ENCODE results near the gene CRYGN. TPM values are rescaled to one million over a fixed set of nuclear protein-coding genes. Genes with fewer than 3 reads are reported as not detected.

The CRYGN gene
- total RNA-seq, 1 donor from 2014 or later, result not detected

DNA sequence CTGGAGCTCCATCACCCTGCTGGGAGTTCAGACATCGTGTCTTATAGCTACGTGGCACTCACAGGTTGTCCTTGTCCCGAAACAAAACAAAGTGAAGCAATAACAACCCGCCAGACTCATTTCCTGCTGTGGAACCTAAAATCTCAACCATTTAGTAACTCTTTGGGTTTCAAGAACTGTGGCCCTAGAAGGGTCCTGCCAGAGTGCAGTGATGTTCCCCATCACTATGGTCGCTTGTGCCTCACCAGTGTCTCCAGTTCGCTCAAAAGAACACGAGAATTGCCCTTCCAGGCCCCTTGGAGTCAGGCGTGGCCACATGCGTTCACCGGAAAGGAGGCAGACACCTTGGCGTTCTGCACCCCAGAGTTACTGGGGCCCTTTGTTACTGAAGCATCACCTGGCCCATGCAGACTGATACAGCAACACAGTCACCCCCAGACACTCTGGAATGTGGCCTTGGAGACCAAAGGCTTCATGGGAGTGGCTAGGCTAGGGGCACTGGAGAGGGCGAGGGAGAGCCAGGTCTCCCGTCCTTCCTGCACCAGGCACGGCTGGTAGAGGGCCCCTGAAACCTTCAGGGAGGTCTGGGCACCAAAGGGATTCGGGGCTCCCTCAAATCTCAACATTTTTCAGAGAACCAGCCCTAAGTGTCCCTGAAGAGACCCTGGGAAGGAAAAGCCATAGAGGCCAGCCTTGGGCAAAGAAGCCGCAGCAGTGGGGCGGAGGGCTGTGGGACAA is 908 bp downstream of the CRYGN start:
- DNase-seq, result no peak

DNA sequence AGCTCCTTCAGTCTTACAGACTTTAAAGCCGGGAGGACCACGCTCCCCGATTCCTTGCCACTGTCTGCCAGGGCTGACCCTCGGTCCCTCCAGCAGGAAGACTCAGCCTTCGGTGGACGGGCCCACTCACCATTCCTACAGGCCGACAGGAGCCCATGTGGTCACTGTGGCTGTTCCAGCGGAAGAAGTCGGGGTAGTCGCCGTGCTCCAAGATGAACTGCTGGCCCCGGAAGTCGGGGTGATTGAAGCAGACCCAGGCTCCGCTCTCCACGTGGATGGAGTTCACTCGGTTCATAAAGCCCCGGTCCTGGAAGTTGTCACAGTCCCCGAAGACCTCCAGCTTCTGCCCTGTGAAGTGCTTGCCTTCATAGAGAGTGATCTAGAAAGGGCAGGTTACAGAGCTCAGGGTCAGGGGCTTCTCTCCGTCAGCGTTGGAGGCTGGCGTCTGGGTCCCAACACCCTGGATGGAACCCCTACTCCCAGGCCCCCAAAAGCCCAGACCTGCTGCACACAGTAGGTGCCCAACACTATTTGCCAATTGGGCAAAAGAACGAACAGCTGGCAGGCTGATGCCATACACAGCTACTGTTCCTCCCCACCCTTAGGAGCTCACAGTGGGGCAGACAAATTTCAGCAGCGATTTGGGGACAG is 1.9 kb downstream of the CRYGN start:
- no peak for DNase-seq

DNA sequence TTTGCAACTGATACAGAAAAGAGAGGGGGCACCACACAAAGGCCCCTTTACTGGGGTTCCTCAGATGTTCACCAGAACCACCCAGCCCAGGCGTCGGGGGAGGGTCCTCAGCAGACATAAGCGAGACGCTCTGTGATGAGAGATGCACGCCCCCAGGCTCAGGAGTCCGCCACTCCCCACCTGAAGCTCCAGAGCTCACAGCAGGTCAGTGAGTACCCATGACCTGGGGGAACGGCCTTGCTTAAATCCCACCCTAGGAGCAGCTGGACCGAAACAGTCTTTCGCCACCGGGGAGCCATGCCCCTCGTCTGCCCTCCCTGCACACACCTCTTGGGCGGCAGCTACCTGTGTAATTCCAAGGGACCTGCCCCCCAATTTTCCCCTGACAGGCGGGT is 2.8 kb downstream of the CRYGN start:
- DNase-seq, result no peak

DNA sequence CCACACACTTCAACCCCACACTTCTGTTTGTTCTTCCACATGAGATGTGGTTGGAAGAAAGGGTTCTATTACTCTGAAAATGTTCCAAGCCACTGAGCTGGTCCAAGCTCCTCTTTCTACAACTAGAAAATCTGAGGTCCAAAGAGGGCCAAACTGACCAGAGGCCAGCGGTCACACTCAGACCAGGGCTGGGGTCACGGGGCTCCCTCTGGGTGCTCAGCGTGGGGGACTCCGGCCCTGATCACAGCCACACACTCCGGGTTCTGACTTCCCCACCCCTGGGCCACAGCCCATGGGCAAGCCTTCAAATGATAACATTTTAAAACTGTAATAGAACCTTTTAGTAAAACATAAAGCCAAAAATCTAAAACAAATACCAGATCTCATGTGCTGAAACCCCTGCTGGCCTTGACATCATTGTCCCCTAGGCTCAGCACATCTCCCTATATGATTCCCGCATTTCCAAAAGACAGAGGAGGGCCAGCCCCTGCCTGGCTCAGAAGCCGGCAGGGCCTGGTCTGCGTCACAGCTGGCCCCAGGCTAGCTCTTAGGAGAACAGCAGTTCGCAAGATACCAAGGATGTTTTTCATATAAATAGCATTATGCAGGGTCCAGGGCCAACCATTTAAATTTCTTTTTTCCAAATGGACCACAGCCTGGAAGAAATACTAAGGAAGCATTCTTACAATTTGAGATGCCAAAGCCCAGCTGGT is 3.3 kb downstream of the CRYGN start:
- peak; percentile 54 for DNase-seq

DNA sequence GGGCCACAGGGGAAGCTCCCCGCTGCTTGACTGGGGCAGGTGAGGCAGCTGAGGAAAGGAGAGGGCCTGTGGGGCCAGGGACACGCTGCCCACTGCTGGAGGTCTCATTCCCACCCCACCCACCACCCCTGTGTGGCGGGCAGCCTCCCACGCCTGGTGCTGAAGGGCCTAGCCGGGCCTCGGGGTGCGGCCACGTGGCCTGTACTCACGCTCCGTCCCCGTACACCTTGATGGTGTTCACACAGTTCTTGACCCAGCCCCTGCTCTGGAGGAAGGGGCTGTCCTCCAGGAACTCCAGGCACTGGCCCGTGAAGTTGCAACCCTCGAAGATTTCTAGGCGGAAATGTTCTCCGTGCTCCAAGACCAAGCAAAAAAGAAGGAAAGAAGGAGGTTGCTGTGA is 4.0 kb downstream of the CRYGN start:
- DNase-seq, result no peak

DNA sequence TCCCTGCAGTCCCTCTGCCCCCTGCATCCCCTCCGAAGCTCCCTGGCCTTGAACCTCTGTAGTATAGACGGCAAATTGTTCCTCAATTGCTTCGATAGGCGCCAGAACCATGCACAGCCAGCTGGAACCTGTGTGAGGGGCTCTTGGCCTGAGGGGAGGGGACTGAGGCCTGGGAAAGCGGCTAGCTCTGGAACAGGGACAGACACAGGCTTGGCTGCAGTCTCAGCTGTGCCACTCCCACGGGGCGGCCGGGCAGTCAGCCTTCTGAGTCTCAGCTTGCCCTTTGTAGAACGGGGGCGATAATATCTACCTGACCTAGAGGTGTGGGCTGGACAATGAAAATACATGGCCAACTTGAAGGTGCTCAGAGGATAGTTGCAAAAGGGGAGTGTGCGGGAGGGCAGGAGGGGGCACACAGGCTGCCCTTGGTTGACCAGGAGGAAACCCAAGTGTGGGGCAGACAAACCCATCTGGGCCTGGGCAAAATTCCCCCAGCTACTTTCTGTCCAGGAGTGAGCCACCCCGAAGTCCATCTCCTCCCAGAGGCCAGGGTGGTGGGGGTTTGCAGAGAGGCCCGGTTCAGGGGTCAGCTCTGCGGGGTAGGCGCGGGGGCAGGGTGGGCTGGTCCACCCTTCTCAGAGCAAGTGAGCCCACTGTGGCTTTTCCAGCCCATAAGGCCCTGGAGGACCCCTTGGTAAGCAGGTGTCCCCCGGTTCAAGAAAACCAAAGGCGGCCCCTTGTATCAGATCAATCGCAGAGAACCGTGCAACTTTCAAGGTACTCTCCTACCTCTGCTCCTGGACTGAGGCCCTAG is 4.6 kb downstream of the CRYGN start:
- no peak for DNase-seq

DNA sequence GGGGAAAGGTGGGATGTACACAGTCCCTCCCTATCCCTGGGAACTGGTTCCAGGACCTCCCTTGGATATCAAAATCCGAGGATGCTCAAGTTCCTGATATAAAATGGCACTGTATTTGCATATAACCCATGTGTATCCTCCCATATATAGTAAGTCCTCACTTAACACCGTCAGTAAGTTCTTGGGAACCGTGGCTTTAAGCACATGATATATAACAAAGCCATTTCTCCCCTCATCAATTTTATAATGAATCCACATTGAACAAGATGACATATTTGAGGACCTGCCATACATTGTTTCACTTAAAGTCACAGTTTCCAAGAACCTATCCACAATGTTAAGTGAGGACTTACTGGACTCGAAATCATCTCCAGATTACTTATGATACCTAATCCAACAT is 5.4 kb downstream of the CRYGN start:
- DNase-seq, result no peak

DNA sequence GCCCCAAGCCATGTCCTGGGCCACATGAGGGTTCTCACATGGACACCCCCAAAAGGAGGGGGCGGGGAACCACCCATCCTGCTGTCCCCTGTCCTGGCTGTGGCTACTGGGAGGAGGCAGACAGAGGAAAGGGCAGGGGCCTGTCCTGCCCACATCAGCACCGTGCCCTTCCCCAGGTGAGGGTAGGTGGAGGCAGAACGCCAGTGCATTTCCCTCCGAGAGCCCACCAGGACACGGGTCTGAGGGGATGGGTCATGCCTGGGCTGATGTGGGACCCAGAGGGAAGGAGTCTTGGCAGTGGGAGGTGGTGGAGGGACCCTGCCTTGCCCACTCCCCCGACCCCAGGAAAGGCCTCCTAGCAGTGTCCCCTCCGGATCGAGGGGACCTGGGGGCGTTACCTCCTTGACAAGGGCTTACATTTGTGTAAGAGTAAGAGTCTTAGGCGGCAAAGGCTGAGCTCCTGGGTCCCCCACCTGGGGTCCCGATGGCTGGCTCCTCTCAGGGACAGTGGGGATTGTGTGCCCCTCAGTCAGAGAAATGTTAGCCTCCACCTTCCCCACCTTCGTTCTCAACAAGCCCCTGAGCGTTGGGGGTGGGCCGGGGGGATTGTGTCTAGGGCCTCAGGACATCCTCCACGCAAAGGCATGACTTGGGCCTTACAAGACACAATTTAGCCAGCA is 6.1 kb downstream of the CRYGN start:
- DNase-seq, result no peak

DNA sequence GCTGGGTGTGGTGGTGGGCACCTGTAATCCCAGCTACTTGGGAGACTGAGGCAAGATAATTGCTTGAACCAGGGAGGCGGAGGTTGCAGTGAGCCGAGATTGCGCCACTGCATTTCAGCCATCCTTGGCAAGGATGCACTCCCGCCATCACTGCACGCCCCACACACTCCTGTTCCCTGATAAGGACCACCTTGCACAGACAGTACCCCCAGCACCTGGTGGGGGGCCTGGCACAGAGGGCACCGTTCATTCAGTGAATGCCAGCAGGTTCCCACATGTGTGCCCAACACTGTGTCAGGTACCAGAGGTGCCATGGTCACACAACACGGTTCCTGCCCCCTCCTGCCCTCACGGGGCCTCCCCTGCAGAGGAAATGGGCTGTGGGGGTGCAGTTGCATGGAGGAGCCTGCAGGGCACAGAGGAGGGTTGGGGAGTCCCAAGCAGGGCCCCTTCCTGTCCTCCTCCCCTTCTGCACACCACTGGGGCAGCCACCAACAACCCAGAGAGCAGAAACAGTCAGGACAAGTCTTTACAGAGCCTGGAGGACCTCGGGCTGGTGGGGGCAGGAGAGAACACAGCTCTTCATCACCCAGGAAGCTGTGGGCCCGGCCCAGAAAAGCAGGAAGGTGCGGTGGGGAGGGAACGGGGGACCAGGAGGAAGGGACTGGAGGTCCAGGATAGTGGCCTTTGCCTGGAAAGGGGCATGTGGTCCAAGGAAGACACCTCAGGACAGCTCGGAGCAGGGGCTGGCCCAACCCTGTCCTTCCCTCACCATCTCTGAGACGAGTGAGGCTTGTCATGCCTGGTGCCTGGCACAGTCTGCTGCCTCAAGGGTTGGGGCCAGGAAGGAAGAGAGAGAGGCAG is 7.1 kb downstream of the CRYGN start:
- DNase-seq, result no peak

DNA sequence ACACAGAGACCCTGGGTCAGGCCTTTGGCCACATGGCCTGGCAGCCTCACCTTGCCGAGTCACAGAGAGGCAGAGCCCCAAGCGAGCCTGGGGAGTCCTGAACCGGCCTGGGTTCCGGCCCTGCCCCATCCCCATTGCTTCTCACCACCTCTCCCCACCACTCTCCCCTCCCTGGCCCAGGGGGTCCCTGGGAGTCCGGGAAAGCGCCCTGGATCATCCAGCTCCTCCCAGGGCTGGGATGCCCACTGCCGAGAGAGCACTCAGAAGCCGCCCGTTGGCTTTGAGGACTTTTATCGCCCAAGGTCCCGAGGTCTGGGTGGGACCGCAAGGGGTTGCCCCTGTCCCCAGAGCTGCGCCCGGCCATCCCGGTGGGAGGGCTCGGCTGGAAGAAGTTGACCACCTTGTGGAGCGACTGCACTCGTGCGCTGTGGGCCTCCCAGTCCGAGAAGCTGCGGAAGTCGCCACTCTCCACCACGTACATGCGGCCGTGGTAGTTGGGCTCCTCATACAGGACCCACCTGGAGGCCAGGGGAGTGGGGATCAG is 8.1 kb downstream of the CRYGN start:
- no peak for DNase-seq

DNA sequence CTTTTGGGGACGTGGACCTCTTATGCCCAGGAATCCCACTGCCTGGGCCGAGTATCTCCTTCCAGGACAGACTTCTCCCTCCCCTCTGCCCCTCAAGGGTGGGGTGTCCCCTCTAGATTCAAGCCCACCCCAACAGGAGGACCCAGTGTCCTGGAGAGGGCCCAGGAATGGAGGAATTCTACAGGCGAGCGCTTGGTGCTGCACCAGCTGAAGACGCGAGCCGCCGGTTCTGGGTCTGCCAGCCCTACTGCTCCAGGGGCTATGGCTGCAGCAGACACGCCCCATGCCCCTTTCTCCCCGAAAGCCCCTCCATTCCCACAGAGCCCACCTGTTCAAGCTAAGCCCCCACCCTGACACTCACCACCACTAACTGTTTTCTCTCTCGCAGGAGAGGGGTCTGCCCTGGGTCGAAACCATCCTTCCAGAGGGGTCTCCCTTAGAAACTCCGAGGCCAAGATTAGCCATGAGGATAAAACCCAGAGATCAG is 8.6 kb downstream of the CRYGN start:
- no peak for DNase-seq

DNA sequence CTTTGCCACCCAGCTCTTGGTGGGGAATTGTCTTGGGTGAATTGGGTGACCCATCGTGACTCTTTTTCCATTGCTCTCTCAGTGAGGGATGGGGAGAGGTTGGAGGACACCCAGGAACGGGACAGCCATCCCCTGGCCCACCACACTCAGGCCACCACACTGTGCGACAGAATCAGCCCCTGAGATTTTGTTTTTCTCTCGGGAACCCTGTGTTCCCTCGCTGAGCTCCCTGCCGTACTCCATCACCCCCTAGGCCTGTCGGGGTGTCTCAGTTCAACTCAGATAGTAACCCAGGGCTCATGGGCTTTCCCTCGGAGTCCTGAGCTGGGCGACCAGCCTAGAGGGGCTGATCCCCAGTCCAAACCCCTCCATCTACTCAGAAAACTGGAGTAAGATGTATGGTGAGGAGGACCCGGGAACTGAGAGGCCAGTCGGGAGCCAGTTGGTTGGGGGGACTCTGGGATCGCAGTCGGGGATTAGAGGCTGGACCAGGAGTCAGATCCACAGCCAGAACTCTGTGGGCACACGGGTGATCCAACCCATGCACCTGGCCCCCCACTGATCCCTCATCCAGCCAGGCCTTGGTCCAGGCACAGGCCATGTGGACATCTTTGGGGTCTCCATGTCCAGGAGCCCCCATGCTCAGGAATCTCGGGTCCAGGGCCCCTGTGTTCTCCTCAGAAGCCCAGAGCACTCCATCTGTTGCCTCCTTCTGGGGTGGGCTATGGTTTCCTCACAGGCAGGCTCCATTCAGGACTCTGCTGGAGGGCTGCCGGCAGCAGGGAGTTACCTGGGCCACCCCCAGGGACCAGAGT is 9.3 kb downstream of the CRYGN start:
- DNase-seq, result no peak

DNA sequence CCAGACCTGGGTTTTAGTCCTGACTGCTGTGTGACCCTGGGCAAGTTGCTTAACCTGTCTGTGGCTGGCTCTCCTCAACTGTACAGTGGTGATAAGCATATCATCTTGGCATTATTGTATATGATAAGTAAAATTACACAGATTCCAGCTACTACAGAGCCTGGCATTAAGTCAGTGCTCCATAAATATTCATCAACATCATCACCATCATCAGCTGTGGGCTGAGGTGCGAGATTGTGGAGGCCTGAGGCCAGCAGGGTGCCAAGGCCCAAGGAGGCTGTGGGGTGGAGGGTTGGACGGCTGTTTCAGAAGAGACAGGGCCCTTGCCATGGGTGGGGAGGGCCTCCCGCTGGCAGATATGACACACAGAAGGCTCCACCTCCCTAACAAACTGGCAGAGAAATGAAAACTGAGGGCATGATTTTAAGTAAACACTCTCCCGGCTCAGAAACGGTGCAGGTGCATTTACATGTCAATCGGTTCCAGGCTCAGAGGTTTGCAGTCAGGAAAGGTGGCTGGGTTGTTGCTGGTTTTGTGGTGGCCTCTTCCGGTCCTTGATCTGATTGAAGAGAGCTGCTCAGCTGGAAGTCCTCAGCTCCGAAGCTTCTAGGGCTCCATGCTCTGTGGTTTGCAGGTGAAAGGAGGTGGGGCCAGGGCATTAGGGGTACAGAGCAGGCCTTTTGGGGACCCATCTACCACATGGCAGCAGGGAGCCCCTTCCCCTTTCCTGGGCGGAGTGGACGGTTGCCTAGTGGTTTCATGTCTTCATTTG is 10.2 kb downstream of the CRYGN start:
- DNase-seq, result no peak

DNA sequence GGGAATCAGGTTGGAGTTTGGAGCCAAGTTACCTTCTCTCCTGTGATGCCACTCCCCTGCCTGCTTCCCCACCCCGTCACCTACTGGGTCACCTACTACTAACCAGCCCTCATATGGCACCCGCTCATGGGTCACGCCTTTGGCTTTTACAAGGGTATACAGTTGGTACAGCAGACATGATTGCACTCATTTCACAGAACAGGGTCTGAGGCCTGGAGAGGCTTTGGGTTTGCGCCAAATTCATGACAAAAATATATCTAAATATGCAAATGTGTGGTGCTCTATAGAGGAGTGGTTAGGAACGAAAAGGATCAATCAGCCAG is 10.7 kb downstream of the CRYGN start:
- no peak for DNase-seq

DNA sequence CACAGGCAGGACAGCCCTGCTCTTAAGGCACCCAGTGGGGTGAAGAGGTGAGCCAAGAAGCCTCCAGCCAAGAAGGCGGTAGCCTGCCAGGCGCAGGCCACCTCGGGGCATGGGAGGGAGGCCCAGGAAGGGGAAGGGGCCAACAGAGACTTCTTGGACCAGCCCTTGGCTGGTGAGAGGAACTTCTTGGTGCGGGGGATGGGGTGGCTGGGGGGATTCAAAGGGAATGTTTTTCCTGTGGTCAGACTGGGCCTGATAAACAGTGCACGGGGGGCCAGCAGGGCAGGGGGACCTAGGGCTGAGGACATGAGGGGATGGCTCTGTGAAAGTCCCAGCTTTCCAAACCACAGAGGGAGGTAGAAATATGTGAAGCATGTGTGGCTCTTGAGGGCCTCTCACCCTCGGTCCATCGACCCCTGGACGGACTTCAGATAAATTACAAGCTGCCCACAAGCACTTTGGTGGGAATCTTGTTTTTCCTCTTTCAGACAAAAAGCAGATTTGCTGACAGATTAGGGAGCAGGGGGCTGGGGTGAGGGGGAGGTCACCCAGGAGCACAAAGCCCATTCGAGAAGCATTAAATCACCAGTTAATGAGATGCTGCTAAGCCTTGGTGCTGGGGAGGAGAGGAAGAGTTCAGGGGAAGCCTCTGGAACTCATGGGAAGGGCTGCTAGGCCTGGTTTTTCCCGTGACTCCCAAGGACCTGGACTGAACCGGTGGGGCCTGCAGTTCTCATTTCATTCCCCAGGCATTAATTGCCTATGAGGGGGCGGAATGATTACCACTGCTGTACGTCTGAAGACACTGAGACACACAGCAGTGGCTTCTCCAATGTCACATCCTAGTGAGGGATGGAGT is 11.3 kb downstream of the CRYGN start:
- DNase-seq, result peak; percentile 17

DNA sequence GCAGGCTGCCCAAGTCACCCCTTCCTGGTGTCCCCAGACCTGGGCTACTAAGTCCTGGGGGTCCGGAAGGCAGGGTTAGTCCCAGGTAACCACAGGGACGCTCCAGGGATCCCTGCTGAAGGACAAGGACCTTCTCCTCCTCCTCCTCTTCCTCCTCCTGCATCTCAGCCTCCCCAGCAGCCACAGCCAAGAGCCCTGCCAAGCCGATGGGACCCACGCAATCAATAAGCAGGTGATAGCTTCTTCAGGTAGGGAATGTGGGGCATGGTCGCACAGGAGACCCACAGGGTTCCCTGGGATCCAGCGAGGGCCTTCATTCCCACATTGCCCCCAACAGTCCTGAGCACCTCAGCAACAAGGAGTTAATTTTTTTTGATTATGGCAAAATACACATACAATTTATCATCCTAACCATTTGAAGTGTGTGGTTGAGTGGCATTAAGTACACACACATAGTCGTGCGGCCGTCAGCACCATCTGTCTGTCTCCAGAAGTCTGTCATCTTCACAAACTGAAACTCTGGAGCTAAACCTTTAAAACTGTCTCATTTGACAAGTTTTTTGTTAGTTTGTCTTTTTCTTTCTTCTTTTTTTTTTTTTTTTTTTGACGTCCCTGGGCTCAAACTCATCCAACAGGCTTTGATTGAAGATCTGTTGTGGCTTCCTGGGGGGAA is 12.1 kb downstream of the CRYGN start:
- no peak for DNase-seq

DNA sequence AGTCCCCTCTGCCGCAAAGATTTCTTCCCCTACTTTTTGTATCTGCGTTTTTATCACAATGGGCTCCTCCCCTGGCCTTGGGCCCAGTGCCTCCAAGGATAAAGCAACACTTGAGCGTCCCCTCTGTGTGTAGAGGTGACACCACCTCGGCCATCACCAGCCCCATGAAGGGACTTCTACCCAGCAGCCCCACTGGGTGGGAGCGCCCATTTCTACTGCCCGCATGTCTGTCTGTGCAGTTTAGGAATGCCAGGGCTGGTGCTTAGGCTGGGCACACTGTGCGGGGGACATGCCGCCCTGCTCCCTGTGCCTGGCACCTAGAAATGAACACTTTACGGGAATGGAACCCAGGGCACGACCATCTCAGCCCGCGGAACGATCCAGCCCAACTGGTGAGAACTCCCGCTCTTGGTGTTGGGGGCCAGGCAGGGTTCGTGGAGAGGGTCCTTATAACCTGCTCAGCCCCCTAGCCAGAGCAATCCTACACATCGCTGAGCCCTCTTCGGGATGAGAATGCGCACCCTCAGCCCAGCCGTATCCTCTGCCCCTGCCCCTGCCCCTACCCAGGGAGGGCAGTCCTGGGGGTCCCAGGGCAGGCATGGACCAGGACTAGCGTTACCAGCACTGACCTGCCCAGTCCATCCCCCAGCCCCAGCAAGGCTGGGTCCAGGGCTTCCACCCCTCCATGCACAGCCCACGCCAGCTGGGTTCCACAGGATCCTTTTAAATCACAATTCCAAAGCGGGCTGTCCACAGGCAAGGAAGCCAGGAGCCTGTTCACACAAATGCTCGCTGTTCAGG is 12.8 kb downstream of the CRYGN start:
- DNase-seq, result no peak

Measured in skin of body (tissue), 2 donors.